IMR-90 (cell line): Measurements from ENCODE around the gene HSP90AA1. TPM values are rescaled to one million over a fixed set of nuclear protein-coding genes. Genes with fewer than 3 reads are reported as not detected.

Experiments
- ATAC-seq: fragments of 200-7000 bp; cut with Tn5 transposase; 2 replicates; pipeline ENCODE4 v1.9.1; 2020; ENCODE audit warnings: low read depth, mild to moderate bottlenecking, moderate library complexity
- BruUV-seq: library from RNA; stranded (reverse); fragments of 400-500 nt; replicated peaks from 2 replicates; lab custom pipeline; 2021; lab: Mats Ljungman, UMichigan
- CTCF ChIA-PET: fragments of 300-600 bp; formaldehyde crosslinking; extraction: SDS; loops from one replicate; lab custom pipeline; 2021; ENCODE audit warnings: antibody characterized with exemption; lab: Yijun Ruan, JAX
- POLR2A ChIA-PET: fragments of 300-600 bp; sonication (Branson Sonifier 250); formaldehyde crosslinking; loops from one replicate; lab custom pipeline; 2022; ENCODE audit warnings: antibody characterized with exemption; ENCODE audit not compliant: unreplicated experiment; lab: Charles Lee
- DNase-seq: peaks from one replicate; pipeline ENCODE4 v3.0.0; 2013
- H2AFZ ChIP-seq: replicated peaks from 2 replicates; pipeline ENCODE3; 2013; ENCODE audit warnings: low read length, mild to moderate bottlenecking; ENCODE audit not compliant: poor library complexity
- H2AK5ac ChIP-seq: 2 replicates; pipeline ENCODE4 v1.6.1; 2013; ENCODE audit warnings: low read depth, low read length, inconsistent platforms
- H2AK9ac ChIP-seq: replicated peaks from 2 replicates; pipeline ENCODE3; 2013; ENCODE audit warnings: mild to moderate bottlenecking, low read depth, low read length, moderate library complexity; ENCODE audit not compliant: poor library complexity
- H2BK120ac ChIP-seq: 2 replicates; pipeline ENCODE4 v1.6.1; 2013; ENCODE audit warnings: low read depth, low read length, inconsistent platforms
- H2BK15ac ChIP-seq: 3 replicates; pipeline ENCODE4 v1.6.1; 2013; ENCODE audit warnings: low read depth, low read length, inconsistent platforms
- H2BK20ac ChIP-seq: 2 replicates; pipeline ENCODE4 v1.6.1; 2013; ENCODE audit warnings: low read depth, mild to moderate bottlenecking, inconsistent platforms, low read length, moderate library complexity
- H2BK5ac ChIP-seq: 2 replicates; pipeline ENCODE4 v1.6.1; 2013; ENCODE audit warnings: mild to moderate bottlenecking, low read depth, low read length, inconsistent platforms; ENCODE audit not compliant: poor library complexity, severe bottlenecking
- H3K14ac ChIP-seq: replicated peaks from 2 replicates; pipeline ENCODE4 v1.6.1; 2013; ENCODE audit warnings: low read depth, low read length, inconsistent platforms
- H3K18ac ChIP-seq: 2 replicates; pipeline ENCODE4 v1.6.1; 2013; ENCODE audit warnings: low read depth, low read length, control low read depth
- H3K23ac ChIP-seq: 2 replicates; pipeline ENCODE4 v1.6.1; 2013; ENCODE audit warnings: low read depth, low read length, inconsistent platforms
- H3K27ac ChIP-seq: 2 replicates; pipeline ENCODE4 v1.5.1; 2013; ENCODE audit warnings: mild to moderate bottlenecking, control low read depth, low read length; ENCODE audit not compliant: insufficient read depth
- H3K27me3 ChIP-seq: 2 replicates; pipeline ENCODE4 v1.6.1; 2013; ENCODE audit warnings: low read length; ENCODE audit not compliant: control insufficient read depth, insufficient read depth
- H3K36me3 ChIP-seq: 2 replicates; pipeline ENCODE4 v1.6.1; 2013; ENCODE audit warnings: low read length, mixed read lengths; ENCODE audit not compliant: control insufficient read depth, insufficient read depth
- H3K4ac ChIP-seq: 2 replicates; pipeline ENCODE4 v1.6.1; 2013; ENCODE audit warnings: low read depth, low read length, inconsistent platforms
- H3K4me1 ChIP-seq: 2 replicates; pipeline ENCODE4 v1.6.1; 2013; ENCODE audit warnings: low read length, mixed read lengths; ENCODE audit not compliant: control insufficient read depth, insufficient read depth
- H3K4me2 ChIP-seq: 2 replicates; pipeline ENCODE4 v1.6.1; 2013; ENCODE audit warnings: low read depth, mild to moderate bottlenecking, control low read depth, low read length, moderate library complexity
- H3K4me3 ChIP-seq: 2 replicates; pipeline ENCODE4 v1.5.1; 2013; ENCODE audit warnings: low read depth, mild to moderate bottlenecking, control low read depth, low read length, moderate library complexity; ENCODE audit not compliant: insufficient read depth
- H3K56ac ChIP-seq: 2 replicates; pipeline ENCODE4 v1.6.1; 2013; ENCODE audit warnings: low read length, inconsistent platforms; ENCODE audit not compliant: insufficient read depth; ENCODE audit errors: extremely low read depth
- H3K79me1 ChIP-seq, 2 experiments: 2 replicates each; pipeline ENCODE4 v1.6.1; 2013; ENCODE audit warnings: low read length in 2 of 2, inconsistent platforms in 1 of 2, low read depth in 1 of 2
- H3K9ac ChIP-seq: 2 replicates; pipeline ENCODE4 v1.6.1; 2013; ENCODE audit warnings: low read depth, low read length, control low read depth
- H3K9me1 ChIP-seq: 2 replicates; pipeline ENCODE4 v1.6.1; 2013; ENCODE audit warnings: low read length, inconsistent platforms; ENCODE audit not compliant: insufficient read depth
- H3K9me3 ChIP-seq: 2 replicates; pipeline ENCODE4 v1.6.1; 2013; ENCODE audit warnings: low read length; ENCODE audit not compliant: control insufficient read depth, insufficient read depth
- H4K20me1 ChIP-seq: 2 replicates; pipeline ENCODE4 v1.6.1; 2013; ENCODE audit warnings: low read length, inconsistent platforms; ENCODE audit not compliant: insufficient read depth
- H4K5ac ChIP-seq: 2 replicates; pipeline ENCODE4 v1.6.1; 2013; ENCODE audit warnings: mild to moderate bottlenecking, low read depth, low read length, control low read depth
- H4K8ac ChIP-seq, 2 experiments: 2 replicates each; pipeline ENCODE4 v1.6.1; 2013; ENCODE audit warnings: low read depth in 2 of 2, low read length in 2 of 2, control low read depth in 1 of 2, inconsistent platforms in 1 of 2
- H4K91ac ChIP-seq: 2 replicates; pipeline ENCODE4 v1.6.1; 2013; ENCODE audit warnings: low read depth, low read length, inconsistent platforms; ENCODE audit not compliant: insufficient read depth
- BHLHE40 ChIP-seq: fragments of 150-350 bp; IDR thresholded peaks from 2 replicates; pipeline ENCODE4 v1.6.1; 2016; ENCODE audit warnings: mild to moderate bottlenecking, low read depth, low read length
- CEBPB ChIP-seq: IDR thresholded peaks from 2 replicates; pipeline ENCODE4 v1.6.1; 2012; ENCODE audit warnings: low read depth, low read length, improper control_type of control experiment
- RAD21 ChIP-seq: IDR thresholded peaks from 2 replicates; pipeline ENCODE4 v1.6.1; 2012; ENCODE audit warnings: low read length, improper control_type of control experiment
- WGBS, 2 experiments: methylation state at CpG; one replicate each; pipeline versions ENCODE4 v1.1.5 to v1.1.7; 2013; ENCODE audit warnings: missing lambda C conversion rate in 2 of 2; ENCODE audit not compliant: insufficient read length in 1 of 2; ENCODE audit errors: extremely low coverage in 2 of 2; 5-methylcytosine and 5-hydroxymethylcytosine counted together
- dilution Hi-C: fragments of 300-500 bp; cut with HindIII; formaldehyde crosslinking; loops from one replicate; pipeline ENCODE4 v1.14.3; 2018; ENCODE audit warnings: low sequenced_read_pairs; ENCODE audit not compliant: unreplicated experiment
- in situ Hi-C: fragments of 300-500 bp; cut with MboI; formaldehyde crosslinking; loops from 3 replicates; pipeline ENCODE4 v1.14.3; 2019; ENCODE audit warnings: low sequenced_read_pairs, inconsistent platforms, mixed read lengths
- intact Hi-C: fragments of 100-400 bp; cut with micrococcal nuclease; formaldehyde crosslinking; loops from 2 replicates; pipeline ENCODE4 v1.10.0; 2022
- polyA plus RNA-seq, 3 experiments: library from polyadenylated mRNA; depleted of rRNA; stranded (reverse); fragments of >200 nt; gene quantifications; 2 replicates each; pipeline ENCODE4 v1.2.3, GENCODE V29; 2012; ENCODE audit warnings: low replicate concordance in 1 of 3
- total RNA-seq: library from RNA; depleted of rRNA; stranded (reverse); fragments of >200 nt; gene quantifications from 2 replicates; pipeline ENCODE4 v1.2.3, GENCODE V29; 2012

The HSP90AA1 gene
- total and polyA plus RNA-seq, 2 of the 4 experiments (the other 2 are of a cell fraction), result 535 to 578 TPM

DNA sequence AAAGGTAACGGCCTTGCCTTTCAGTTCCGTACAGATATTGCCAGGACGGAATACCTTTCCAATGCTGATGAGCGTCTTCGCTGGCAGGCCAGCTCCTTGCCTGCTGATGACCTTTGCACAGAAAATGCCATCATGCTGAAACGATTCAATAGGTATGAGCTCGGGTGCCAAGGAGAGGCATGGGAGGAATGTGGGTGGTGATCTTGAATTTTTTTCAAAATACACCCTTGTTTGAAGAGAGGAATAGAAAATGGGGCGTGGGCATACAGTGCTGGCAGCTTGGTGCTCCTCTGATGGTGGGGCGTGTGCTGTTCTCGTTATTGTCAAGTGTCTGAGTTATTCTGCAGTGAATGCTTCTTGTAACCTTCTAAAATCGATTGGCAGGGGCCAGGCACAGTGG, 52.5 kb downstream of the HSP90AA1 start:
- Histone ChIP-seq H4K8ac (no peak overlapping the region; a peak in 1 of 4 replicates), H3K56ac (no peak overlapping the region), H2AK9ac (no peak overlapping the region), H3K79me1 (peaks cover 39 to 45% of the 10 kb centered on the region in 2 experiments), H3K4ac (no peak overlapping the region), H3K4me2 (no peak overlapping the region), H3K14ac (no peak overlapping the region), H3K36me3 (peaks cover 72% of the 10 kb centered on the region), H2BK20ac (no peak overlapping the region), H3K27me3 (no peaks in the 10 kb centered on the region), H4K20me1 (peaks cover 7% of the 10 kb centered on the region; the same call in 1 of the 2 replicates), H4K5ac (no peak overlapping the region), H3K4me1 (peaks cover 7% of the 10 kb centered on the region), H2BK15ac (no peak overlapping the region), H4K91ac (no peak overlapping the region), H3K9ac (no peak overlapping the region), H3K18ac (no peak overlapping the region), H3K9me3 (no peaks in the 10 kb centered on the region), H2AK5ac (no peak overlapping the region), H3K27ac (no peak overlapping the region), H3K4me3 (no peak overlapping the region), H2AFZ (no peak overlapping the region), H2BK5ac (no peak overlapping the region), H2BK120ac (no peak overlapping the region), H3K9me1 (peaks cover 15% of the 10 kb centered on the region), H3K23ac (no peak overlapping the region)
- BruUV-seq, result no TSS peak
- DNase-seq (no peak), ATAC-seq (no peak)
- ChIA-PET POLR2A (no interaction called here), CTCF (no interaction called here)
- TF ChIP-seq BHLHE40, result no peak
- no peak for TF ChIP-seq RAD21
- no peak for TF ChIP-seq CEBPB
- intact Hi-C loops (no loop called here), dilution Hi-C loops (no loop called here), in situ Hi-C loops (no loop called here)
- 94% methylated on average over 10 of the region's 11 CpGs; no CpG with 5 or more reads in 1 of the 2 experiments for WGBS, 2 experiments
